Measurements from ENCODE around the gene SIRT4.

GRCh38 chr12:120332523-120332922 is 30.4 kb downstream of the SIRT4 start:
- TF ChIP-seq CTCF (IDR thresholded peaks at IDR 0.05) (no peak), POLR2AphosphoS5 (IDR thresholded peaks at IDR 0.05; ENCODE audit: low read depth, low read length) (no peak), SIN3A (IDR thresholded peaks at IDR 0.05; ENCODE audit: borderline replicate concordance, insufficient read depth, low read depth, low read length) (no peak)
